Activated CD8-positive, alpha-beta memory T cell treated with anti-CD3 and anti-CD28 coated beads, Interleukin-2, amount 10 ng/mL, durations not matched to agents 7 days and 5 days (primary cell): ENCODE data around the gene CES1. TPM values are rescaled to one million over a fixed set of nuclear protein-coding genes. Genes with fewer than 3 reads are reported as not detected.
"Not testable (repeated sequence)": the region's sequence is repeated elsewhere in the genome, so short reads cannot be mapped to it uniquely, and the experiment has no call there.

Experiments used
- ATAC-seq: fragments of 150-1000 bp; cut with Tn5 transposase; one replicate; pipeline ENCODE4 v1.10.0; 2021; ENCODE audit warnings: moderate library complexity
- CTCF ChIA-PET: fragments of 350-600 bp; sonication (Branson Sonifier 250); formaldehyde crosslinking; loops from one replicate; lab custom pipeline; 2021; ENCODE audit warnings: antibody characterized with exemption; lab: Charles Lee
- DNase-seq: peaks from one replicate; pipeline ENCODE4 v3.0.0-alpha.2; 2020
- H3K27ac Mint-ChIP-seq: one replicate; pipeline ENCODE4 v1.8.0; 2021; ENCODE audit warnings: mild to moderate bottlenecking, mixed read lengths
- H3K27me3 Mint-ChIP-seq: one replicate; pipeline ENCODE4 v1.8.0; 2021; ENCODE audit warnings: mixed read lengths
- H3K36me3 Mint-ChIP-seq: one replicate; pipeline ENCODE4 v1.8.0; 2021; ENCODE audit warnings: mild to moderate bottlenecking, mixed read lengths
- H3K4me1 Mint-ChIP-seq: one replicate; pipeline ENCODE4 v1.8.0; 2021; ENCODE audit warnings: mixed read lengths
- H3K4me3 Mint-ChIP-seq: one replicate; pipeline ENCODE4 v1.8.0; 2021; ENCODE audit warnings: mild to moderate bottlenecking, moderate library complexity, mixed read lengths
- H3K9me3 Mint-ChIP-seq: one replicate; pipeline ENCODE4 v1.8.0; 2022; ENCODE audit warnings: low read depth, mixed read lengths
- total RNA-seq, 2 experiments: library from RNA; stranded (reverse); gene quantifications; one replicate each; pipeline ENCODE4 v1.2.3, GENCODE V29; 2021

CES1 gene
- 1 to 10 TPM in 1 of 2 experiments, under 1 TPM in 1; 0.49 to 2.2 TPM for total RNA-seq

DNA sequence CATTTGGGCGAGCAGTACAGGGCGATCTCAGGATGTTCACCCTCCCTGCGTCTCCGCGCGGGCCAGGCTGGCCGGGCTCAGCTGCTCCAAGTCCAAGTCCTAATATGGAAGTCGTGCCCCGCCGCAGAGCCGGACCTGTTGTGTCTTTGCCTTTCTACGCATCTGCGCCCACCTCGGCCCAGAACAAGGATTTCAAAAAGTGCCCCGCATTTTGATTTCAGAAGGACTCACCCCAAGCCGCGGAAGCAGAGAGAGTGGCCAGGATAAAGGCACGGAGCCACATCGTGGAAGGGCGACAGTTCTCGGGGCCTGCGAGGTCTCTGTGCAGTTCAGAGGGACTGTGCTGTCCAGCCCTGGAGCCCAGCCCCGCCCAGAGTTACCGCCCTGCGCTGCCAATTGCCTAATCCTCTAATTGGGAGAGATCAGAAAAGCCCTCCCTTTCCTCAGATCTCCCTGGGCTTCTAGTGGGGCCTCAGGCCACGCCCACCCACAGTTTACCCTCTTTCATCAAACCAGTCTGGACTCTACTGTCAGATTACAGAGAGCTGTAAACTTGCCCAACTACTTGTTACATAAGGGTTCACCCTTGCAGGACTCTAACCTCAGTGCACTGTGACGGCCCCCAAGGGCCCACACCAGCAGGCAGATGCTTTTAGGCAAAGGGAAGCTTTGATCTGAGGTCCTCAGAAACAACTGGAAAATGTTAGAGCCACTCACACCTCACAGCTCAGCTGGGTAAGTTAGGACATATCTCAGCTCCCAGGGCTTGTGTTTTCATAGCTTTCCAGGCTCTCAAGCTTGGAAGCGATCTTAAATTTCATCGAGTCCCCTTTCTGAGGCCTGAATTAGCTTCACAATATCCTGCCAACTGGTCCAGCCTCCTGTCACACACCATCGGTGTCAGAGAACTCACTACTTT lies at the start of gene CES1:
TSS of gene CES1 (minus strand) at position 324 of the 919 bp plus-strand sequence. CDS start at position 283, 41 bp downstream.
- CTCF ChIA-PET: no interaction called here
- H3K9me3 Mint-ChIP-seq: no peaks in the 10 kb centered on the region
- DNase-seq (no peak), ATAC-seq (no peak)
- H3K27ac Mint-ChIP-seq: no peak within 1 kb of the TSS
- no peaks in the 10 kb centered on the region for H3K36me3 Mint-ChIP-seq
- no peak within 1 kb of the TSS for H3K4me3 Mint-ChIP-seq
- H3K4me1 Mint-ChIP-seq: no peaks in the 10 kb centered on the region
- peaks cover 2% of the 10 kb centered on the region for H3K27me3 Mint-ChIP-seq

DNA sequence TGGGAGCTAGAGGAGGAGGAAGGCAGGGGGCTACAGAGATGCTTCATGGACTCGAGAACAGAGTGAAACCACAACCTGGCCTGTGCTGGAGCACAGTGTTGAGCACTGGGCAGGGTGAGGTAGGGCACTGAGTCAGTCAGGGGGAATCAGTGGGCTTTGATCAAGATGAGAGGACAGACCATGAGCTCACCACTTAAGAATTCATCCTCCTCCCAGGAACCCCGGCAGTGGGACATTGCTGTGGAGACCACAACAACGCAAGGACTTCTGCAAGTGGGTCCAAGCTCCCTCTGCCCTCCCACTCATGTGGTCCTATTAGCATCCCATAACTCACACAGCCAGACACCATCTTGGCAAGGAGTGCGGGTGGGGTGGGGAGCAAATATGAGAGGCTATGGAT lies 44.0 kb upstream of the CES1 start:
- Mint-ChIP-seq H3K27ac (no peak overlapping the region), H3K4me3 (no peak overlapping the region), H3K27me3 (no peaks in the 10 kb centered on the region), H3K36me3 (no peaks in the 10 kb centered on the region), H3K9me3 (no peaks in the 10 kb centered on the region), H3K4me1 (no peaks in the 10 kb centered on the region)
- no peak for ATAC-seq
- CTCF ChIA-PET: no interaction called here
- DNase-seq: no peak

- DNase-seq (no peak), ATAC-seq (no peak)
- no peak within 1 kb of the TSS for H3K4me3 Mint-ChIP-seq
- H3K36me3 Mint-ChIP-seq: no peaks in the 10 kb centered on the region
- H3K27me3 Mint-ChIP-seq: no peaks in the 10 kb centered on the region
- no peaks in the 10 kb centered on the region for H3K9me3 Mint-ChIP-seq
- H3K4me1 Mint-ChIP-seq: no peaks in the 10 kb centered on the region
- CTCF ChIA-PET: no interaction called here
- no peak within 1 kb of the TSS for H3K27ac Mint-ChIP-seq
These were observed 42.4 kb upstream of the CES1 start, which contains the start of gene CES5A for GRCh38 chr16:55875273-55875672. TSS of gene CES5A (minus strand) at chr16:55875373. CDS start at chr16:55875221, 152 bp downstream.

GRCh38 chr16:55873122-55873521 lies 40.2 kb upstream of the CES1 start:
- ATAC-seq: no peak
- CTCF ChIA-PET: no interaction called here
- Mint-ChIP-seq H3K27ac (no peak overlapping the region), H3K4me3 (no peak overlapping the region), H3K36me3 (no peaks in the 10 kb centered on the region), H3K9me3 (no peaks in the 10 kb centered on the region), H3K27me3 (no peaks in the 10 kb centered on the region), H3K4me1 (no peaks in the 10 kb centered on the region)
- no peak for DNase-seq

DNA sequence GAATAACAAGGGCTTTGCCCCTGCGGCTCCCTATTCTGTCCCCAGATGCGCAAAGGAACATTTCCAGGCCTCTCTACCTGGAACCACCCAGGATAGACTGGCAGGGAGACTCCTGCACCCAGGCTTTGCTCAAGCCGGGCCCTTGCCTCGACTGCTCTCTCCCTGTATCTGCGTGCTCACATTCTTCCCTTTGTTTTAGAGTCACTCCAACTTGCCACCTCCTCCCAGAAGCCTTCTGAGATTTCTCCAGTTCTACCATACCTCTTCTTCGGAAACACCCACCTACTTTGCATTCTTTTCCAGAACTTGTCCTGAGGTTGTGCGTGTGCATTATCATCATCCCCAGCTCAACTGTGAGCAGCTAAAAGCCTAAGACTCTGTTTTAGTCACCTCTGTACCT lies 39.2 kb upstream of the CES1 start:
- Mint-ChIP-seq H3K4me3 (no peak overlapping the region), H3K9me3 (no peaks in the 10 kb centered on the region), H3K36me3 (no peaks in the 10 kb centered on the region), H3K27me3 (no peaks in the 10 kb centered on the region), H3K4me1 (no peaks in the 10 kb centered on the region), H3K27ac (no peak overlapping the region)
- ATAC-seq (no peak), DNase-seq (no peak)
- CTCF ChIA-PET: no interaction called here

GRCh38 chr16:55871411-55872038 lies 38.6 kb upstream of the CES1 start:
- Mint-ChIP-seq H3K4me3 (no peak overlapping the region), H3K27ac (no peak overlapping the region), H3K36me3 (no peaks in the 10 kb centered on the region), H3K4me1 (no peaks in the 10 kb centered on the region), H3K27me3 (no peaks in the 10 kb centered on the region), H3K9me3 (no peaks in the 10 kb centered on the region)
- ATAC-seq (no peak), DNase-seq (no peak)
- CTCF ChIA-PET: no interaction called here

DNA sequence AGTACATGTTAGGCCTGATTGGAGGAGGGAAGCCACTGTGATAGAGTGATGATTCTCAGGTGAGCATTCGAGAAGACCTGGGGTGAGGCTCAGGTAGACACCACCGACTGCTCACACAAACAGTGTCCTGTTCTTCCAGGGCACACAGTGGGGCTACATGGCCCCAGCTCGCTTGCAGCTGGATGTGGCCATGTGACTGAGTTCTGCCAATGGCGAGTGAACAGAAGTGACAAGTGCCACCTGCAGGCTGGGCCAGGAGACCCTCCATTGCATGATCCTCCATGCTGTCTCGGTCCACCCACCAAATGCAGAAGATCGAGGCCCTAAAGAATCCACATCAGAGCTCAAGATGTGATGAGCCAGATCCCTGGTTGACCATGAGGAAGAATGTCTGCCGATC lies 36.1 kb upstream of the CES1 start:
- H3K36me3 Mint-ChIP-seq: no peaks in the 10 kb centered on the region
- no peak overlapping the region for H3K27ac Mint-ChIP-seq
- CTCF ChIA-PET: no interaction called here
- H3K27me3 Mint-ChIP-seq: no peaks in the 10 kb centered on the region
- H3K4me3 Mint-ChIP-seq: no peak overlapping the region
- no peak for ATAC-seq
- no peaks in the 10 kb centered on the region for H3K4me1 Mint-ChIP-seq
- no peaks in the 10 kb centered on the region for H3K9me3 Mint-ChIP-seq
- DNase-seq: no peak

DNA sequence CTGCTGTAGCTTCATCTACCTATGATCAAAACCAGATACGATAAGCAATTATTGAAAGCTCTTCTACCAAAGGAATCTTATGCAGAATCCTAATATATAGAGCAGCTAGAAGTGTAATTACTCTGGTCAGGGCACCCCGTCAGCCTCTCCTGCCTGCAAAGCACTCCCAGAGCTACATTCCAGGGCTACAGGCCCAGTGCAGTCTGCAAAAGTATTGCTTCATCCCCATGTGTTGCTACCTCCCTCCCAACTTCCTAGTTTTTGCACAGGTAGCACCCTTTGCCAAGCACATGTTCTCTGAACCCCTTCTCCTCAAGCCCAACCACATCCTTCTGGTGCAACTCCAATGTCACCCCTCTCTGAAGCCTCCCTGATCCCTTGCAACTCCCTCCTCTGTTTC lies 35.2 kb upstream of the CES1 start:
- ATAC-seq (no peak), DNase-seq (no peak)
- Mint-ChIP-seq H3K4me3 (no peak overlapping the region), H3K9me3 (no peaks in the 10 kb centered on the region), H3K36me3 (no peaks in the 10 kb centered on the region), H3K4me1 (no peaks in the 10 kb centered on the region), H3K27ac (no peak overlapping the region), H3K27me3 (no peaks in the 10 kb centered on the region)
- CTCF ChIA-PET: no interaction called here

DNA sequence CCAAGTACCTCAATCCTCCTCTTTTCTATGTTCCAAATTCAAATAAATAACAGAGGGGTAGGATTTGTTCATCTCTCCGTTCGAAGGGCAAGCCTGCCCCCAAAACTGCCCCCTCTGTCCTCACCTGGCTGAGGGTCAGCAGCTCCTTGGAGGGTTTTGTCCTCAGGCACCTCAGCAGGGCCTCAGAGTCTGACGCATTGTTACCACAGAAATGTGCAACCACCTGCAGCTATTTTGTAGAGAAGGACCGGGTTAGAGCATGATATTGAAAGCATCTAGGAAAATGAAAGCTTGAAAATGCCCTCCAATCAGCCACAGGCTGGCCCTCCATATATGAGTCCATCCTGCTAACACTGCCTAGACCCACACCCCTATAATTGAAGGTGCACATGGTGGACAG lies 28.4 kb upstream of the CES1 start:
- Mint-ChIP-seq H3K4me1 (no peaks in the 10 kb centered on the region), H3K4me3 (no peak overlapping the region), H3K9me3 (no peaks in the 10 kb centered on the region), H3K27ac (no peak overlapping the region), H3K36me3 (no peaks in the 10 kb centered on the region), H3K27me3 (peaks cover 10% of the 10 kb centered on the region)
- DNase-seq (no peak), ATAC-seq (no peak)
- CTCF ChIA-PET: no interaction called here

- peaks cover 14% of the 10 kb centered on the region for H3K27me3 Mint-ChIP-seq
- H3K4me1 Mint-ChIP-seq, H3K4me3 Mint-ChIP-seq, ATAC-seq, H3K36me3 Mint-ChIP-seq, H3K27ac Mint-ChIP-seq, H3K9me3 Mint-ChIP-seq, CTCF ChIA-PET, DNase-seq: not testable (repeated sequence)
These were observed 24.8 kb upstream of the CES1 start for GRCh38 chr16:55857650-55858049.

- Mint-ChIP-seq H3K27ac (no peak overlapping the region), H3K4me3 (no peak overlapping the region), H3K4me1 (no peaks in the 10 kb centered on the region), H3K27me3 (peaks cover 14% of the 10 kb centered on the region), H3K9me3 (no peaks in the 10 kb centered on the region), H3K36me3 (no peaks in the 10 kb centered on the region)
- DNase-seq (no peak), ATAC-seq (no peak)
- CTCF ChIA-PET: no interaction called here
These were observed 24.1 kb upstream of the CES1 start for GRCh38 chr16:55856950-55857349.

DNA sequence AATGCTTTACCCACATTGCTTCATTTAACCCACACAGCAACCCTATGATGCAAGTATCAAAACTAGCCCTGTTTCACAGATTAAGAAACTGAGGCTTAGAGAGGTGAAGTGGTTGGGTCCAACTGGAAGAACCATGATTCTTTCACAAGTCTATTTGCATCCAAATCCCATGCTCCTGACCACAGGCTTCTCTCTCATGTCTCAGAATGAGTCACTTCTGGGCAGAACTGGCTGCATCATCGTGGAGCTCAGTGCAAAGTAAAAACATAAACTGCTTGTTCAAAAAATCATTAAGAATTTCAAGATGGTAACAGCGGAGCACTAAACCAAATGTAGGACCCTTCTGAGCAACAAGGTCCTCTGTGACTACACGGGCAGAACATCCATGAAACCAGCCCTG lies 20.2 kb upstream of the CES1 start:
- Mint-ChIP-seq H3K4me1 (no peaks in the 10 kb centered on the region), H3K27me3 (peaks cover 28% of the 10 kb centered on the region), H3K4me3 (no peak overlapping the region), H3K27ac (no peak overlapping the region), H3K9me3 (no peaks in the 10 kb centered on the region), H3K36me3 (no peaks in the 10 kb centered on the region)
- no peak for ATAC-seq
- CTCF ChIA-PET: no interaction called here
- no peak for DNase-seq

DNA sequence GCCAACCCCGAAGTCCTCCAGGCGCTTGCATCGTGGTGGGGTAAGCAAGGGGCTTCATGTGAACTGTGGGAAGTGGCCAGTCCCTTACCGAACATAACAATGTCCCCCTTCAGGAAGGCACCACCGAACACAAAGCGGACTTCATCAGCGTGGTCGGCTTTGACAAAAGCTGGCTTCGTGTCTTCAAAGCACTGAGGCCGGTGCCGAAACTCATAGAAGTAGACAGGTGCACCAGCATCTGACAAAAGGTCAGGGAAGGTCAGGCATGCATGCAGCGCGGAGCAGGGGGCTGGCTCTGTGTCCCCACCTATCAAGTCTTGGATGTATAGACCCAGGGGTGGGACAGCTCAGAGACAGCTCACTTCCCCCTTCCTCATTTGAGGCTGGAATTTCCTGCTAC lies 16.6 kb upstream of the CES1 start:
- H3K27ac Mint-ChIP-seq: no peak overlapping the region
- H3K36me3 Mint-ChIP-seq: no peaks in the 10 kb centered on the region
- no peaks in the 10 kb centered on the region for H3K9me3 Mint-ChIP-seq
- no peak overlapping the region for H3K4me3 Mint-ChIP-seq
- DNase-seq (no peak), ATAC-seq (no peak)
- no peaks in the 10 kb centered on the region for H3K4me1 Mint-ChIP-seq
- peaks cover 37% of the 10 kb centered on the region for H3K27me3 Mint-ChIP-seq
- CTCF ChIA-PET: interaction anchor here (1.0 kb wide), 1 partner anchor 137 kb away, joined by 3 read pairs; no protein-coding TSS in a partner anchor
